ENCODE data around the gene MROH2B.

GRCh38 chr5:40999966-41000365 is 71.2 kb downstream of the MROH2B start:
- TF ChIP-seq CTCF (IDR thresholded peaks at IDR 0.05; ENCODE audit: extremely low read depth in 1 of 2, insufficient read depth in 1 of 2, low read depth in 1 of 2, low read length in 2 of 2), result no peak
- no peak for TF ChIP-seq GATA2 (IDR thresholded peaks at IDR 0.05; ENCODE audit: insufficient read depth, insufficient read length, low read depth, low read length)
- TF ChIP-seq POLR2A (IDR thresholded peaks at IDR 0.05; ENCODE audit: low read depth, low read length), result no peak
- TF ChIP-seq MYC (IDR thresholded peaks at IDR 0.05; ENCODE audit: low read depth, low read length), result no peak
- TF ChIP-seq EZH2 (IDR thresholded peaks at IDR 0.05; ENCODE audit: borderline replicate concordance, low read depth, low read length, severe bottlenecking), result no peak
- TF ChIP-seq POLR2AphosphoS5 (IDR thresholded peaks at IDR 0.05; ENCODE audit: insufficient read depth, low read depth, low read length), result no peak
- no peak for TF ChIP-seq MAX (IDR thresholded peaks at IDR 0.05; ENCODE audit: insufficient read depth, insufficient read length)
- TF ChIP-seq FOS (IDR thresholded peaks at IDR 0.05; ENCODE audit: borderline replicate concordance, insufficient read depth, low read length), result no peak
- no peak for TF ChIP-seq JUN (IDR thresholded peaks at IDR 0.05; ENCODE audit: borderline replicate concordance, insufficient read depth, insufficient read length, low read depth)
